ENCODE data around the gene SNX20.

Gene SNX20

GRCh38 chr16:50683689-50684374 is 2.7 kb upstream of the SNX20 start:
- DNase-seq (ENCODE audit: extremely low read depth in 1 of 2, low read depth in 1 of 2), result peak in 1 of 2 donors; percentile 53

- no peak for DNase-seq (ENCODE audit: extremely low read depth in 1 of 2, low read depth in 1 of 2)
Observed at GRCh38 chr16:50680556-50680893, 587 bp downstream of the SNX20 start.

GRCh38 chr16:50679676-50680555 is 1.2 kb downstream of the SNX20 start:
- DNase-seq (ENCODE audit: extremely low read depth in 1 of 2, low read depth in 1 of 2), result no peak

- DNase-seq (ENCODE audit: extremely low read depth in 1 of 2, low read depth in 1 of 2), result no peak
Observed at GRCh38 chr16:50679266-50679665, 1.8 kb downstream of the SNX20 start.

GRCh38 chr16:50678531-50678930 is 2.6 kb downstream of the SNX20 start:
- no peak for DNase-seq (ENCODE audit: extremely low read depth in 1 of 2, low read depth in 1 of 2)

- DNase-seq (ENCODE audit: extremely low read depth in 1 of 2, low read depth in 1 of 2), result no peak
Observed at GRCh38 chr16:50677351-50677750, 3.8 kb downstream of the SNX20 start.

- DNase-seq (ENCODE audit: extremely low read depth in 1 of 2, low read depth in 1 of 2), result no peak
Observed at GRCh38 chr16:50676684-50677225, 4.4 kb downstream of the SNX20 start.

GRCh38 chr16:50675686-50676610 is 5.2 kb downstream of the SNX20 start:
- DNase-seq (ENCODE audit: extremely low read depth in 1 of 2, low read depth in 1 of 2), result no peak

GRCh38 chr16:50674831-50675230 is 6.3 kb downstream of the SNX20 start:
- no peak for DNase-seq (ENCODE audit: extremely low read depth in 1 of 2, low read depth in 1 of 2)

- no peak for DNase-seq (ENCODE audit: extremely low read depth in 1 of 2, low read depth in 1 of 2)
Observed at GRCh38 chr16:50673496-50674275, 7.4 kb downstream of the SNX20 start.

- no peak for DNase-seq (ENCODE audit: extremely low read depth in 1 of 2, low read depth in 1 of 2)
Observed at GRCh38 chr16:50671644-50672260, 9.4 kb downstream of the SNX20 start.

- no peak for DNase-seq (ENCODE audit: extremely low read depth in 1 of 2, low read depth in 1 of 2)
Observed at GRCh38 chr16:50670476-50670875, 10.6 kb downstream of the SNX20 start.

GRCh38 chr16:50669741-50670140 is 11.4 kb downstream of the SNX20 start:
- no peak for DNase-seq (ENCODE audit: extremely low read depth in 1 of 2, low read depth in 1 of 2)

GRCh38 chr16:50668368-50669008 is 12.6 kb downstream of the SNX20 start:
- no peak for DNase-seq (ENCODE audit: extremely low read depth in 1 of 2, low read depth in 1 of 2)

- no peak for DNase-seq (ENCODE audit: extremely low read depth in 1 of 2, low read depth in 1 of 2)
Observed at GRCh38 chr16:50667497-50668367, 13.4 kb downstream of the SNX20 start.

- peak; percentile 45 to 65 for DNase-seq (ENCODE audit: extremely low read depth in 1 of 2, low read depth in 1 of 2)
Observed at GRCh38 chr16:50666658-50667496, 14.2 kb downstream of the SNX20 start.

GRCh38 chr16:50665128-50665878 is 15.8 kb downstream of the SNX20 start:
- DNase-seq (ENCODE audit: extremely low read depth in 1 of 2, low read depth in 1 of 2), result peak; percentile 41 to 53
